GM21528 (cell line): ENCODE data around the gene MRPS7.

ENCODE experiments used
- ATAC-seq: cut with Tn5 transposase; IDR thresholded peaks from one replicate; pipeline ENCODE4 v1.9.1; 2021; ENCODE audit warnings: mild to moderate bottlenecking, moderate library complexity; ENCODE audit not compliant: unreplicated experiment, low FRiP score

Gene MRPS7

DNA sequence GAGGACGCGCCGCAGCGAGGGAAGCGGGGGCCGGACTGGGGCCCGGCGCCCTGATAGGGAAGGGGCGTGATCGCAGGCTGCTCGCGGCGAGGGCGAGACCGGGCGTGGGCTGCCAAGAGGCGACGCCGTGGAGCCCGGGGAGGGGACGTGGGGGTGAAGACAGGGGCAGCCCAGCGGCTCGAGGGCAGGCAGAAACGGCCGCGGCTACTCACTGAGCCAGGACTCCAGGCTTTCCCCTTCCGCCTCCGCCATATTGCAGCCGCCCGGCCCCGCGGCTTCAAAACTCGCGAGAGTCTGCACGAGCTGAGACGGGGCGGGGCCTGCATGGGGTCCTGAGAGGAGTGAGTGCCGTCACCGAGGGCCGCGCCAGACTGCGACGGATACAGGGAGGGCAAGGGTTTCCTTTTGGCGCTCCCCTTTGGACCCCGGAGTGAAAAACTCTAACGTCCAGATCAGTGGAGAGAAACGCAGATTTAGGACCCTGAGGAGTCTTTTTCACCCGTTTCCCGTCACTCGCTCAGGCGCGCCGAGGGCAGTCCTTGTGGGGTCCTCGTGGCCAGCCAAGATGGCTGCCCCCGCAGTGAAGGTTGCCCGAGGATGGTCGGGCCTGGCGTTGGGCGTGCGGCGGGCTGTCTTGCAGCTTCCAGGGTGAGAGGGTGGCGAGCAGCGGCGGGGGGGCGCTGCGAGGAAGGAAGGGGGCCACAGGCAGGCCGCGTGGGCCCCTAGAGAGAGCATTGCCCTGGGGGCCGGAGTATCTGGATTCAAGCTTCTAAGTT lies at the start of gene MRPS7, which contains the start of gene GGA3:
Gene MRPS7 (plus strand): TSS at position 544 of the 776 bp plus-strand sequence. CDS start 22 bp downstream, at position 566.
Gene GGA3 (minus strand): TSS at position 271 of the 776 bp plus-strand sequence. CDS start 19 bp downstream, at position 252.
- peak; percentile 86 for ATAC-seq

DNA sequence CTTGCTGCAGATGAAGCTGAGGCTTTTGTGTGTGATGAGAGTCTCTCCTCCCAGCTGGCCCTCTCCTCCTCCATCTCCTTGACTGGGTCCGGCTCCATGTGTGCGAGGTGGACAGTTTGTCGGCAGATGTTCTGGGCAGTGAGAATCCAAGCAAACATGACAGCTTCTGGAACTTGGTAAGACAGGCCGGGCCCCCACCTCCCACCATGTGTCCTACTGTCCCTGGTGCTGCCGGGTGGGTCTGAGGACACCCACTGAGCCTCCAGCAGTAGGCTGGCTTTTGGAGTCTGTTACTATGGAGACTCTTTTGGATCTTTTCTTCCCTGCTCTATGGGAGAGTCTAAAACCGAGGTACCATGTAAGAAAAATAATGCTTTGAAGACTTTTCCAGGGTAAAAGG lies 43.5 kb upstream of the MRPS7 start:
- ATAC-seq = no peak

DNA sequence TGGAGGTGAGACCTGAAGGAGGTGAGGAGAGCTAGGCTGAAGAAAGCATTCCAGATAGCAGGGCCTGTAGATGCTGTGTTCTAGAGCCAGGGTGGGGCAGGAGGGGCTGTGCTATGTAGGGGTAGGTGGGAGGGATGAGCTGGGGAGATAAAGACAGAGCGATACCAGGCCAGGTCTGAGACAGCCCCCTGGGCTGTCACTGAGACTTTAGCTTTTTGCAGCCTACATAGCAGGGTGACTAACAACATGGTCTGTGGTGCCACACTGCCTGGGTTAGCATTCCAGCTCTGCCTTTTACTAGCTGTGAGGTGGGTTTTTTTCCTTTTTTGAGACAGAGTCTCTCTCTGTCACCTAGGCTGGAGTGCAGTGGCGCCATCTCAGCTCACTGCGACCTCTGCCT lies 41.9 kb upstream of the MRPS7 start:
- ATAC-seq = no peak

DNA sequence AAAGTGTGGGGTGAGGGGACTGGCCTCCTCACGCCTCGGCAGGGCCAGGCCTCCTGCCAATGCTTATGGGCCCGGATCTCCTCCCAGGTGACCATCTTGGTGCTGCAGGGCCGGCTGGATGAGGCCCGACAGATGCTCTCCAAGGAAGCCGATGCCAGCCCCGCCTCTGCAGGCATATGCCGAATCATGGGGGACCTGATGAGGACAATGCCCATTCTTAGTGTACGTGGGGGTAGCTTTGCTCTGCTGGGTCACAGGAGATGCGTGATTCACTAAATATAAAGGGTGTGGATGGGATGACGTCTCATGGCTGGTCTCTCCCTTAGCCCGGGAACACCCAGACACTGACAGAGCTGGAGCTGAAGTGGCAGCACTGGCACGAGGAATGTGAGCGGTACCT lies 36.7 kb upstream of the MRPS7 start:
- ATAC-seq = no peak

DNA sequence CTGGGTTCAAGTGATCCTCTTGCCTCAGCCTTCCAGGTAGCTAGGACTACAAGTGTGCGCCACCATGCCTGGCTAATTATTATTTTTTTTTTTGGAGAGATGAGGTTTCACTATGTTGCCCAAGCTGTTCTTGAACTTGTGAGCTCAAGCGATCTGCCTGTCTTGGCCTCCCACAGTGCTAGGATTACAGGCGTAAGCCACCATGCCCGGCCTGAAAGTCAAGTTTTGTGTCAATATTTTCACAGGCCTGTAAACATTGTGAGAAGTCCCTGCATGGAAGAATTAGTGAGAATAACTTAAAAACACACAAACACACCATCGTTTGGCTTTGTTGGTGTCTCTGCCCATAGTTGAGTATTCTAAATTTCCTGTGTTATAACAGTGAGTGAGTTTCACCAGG lies 34.0 kb upstream of the MRPS7 start:
- ATAC-seq = no peak

DNA sequence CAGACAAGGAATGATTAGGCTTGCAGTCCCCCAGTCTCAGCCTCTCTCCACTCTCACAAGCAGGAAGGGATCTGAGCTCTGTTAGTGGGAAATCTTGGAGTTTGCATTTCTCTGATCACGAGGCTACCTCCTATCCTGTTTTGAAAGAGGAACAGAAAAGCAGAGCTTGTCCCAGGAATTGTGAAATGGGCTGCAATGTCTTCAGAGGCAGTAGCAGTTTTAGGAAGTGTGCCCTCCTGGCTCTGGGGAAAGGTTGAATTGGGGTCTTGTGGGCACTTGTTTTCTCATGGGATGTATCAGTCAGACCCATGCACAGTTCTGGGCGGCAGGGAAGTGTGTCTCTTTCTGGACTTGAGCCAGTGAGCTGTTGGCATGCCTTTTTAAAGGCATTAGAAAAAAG lies 33.4 kb upstream of the MRPS7 start:
- ATAC-seq = no peak

DNA sequence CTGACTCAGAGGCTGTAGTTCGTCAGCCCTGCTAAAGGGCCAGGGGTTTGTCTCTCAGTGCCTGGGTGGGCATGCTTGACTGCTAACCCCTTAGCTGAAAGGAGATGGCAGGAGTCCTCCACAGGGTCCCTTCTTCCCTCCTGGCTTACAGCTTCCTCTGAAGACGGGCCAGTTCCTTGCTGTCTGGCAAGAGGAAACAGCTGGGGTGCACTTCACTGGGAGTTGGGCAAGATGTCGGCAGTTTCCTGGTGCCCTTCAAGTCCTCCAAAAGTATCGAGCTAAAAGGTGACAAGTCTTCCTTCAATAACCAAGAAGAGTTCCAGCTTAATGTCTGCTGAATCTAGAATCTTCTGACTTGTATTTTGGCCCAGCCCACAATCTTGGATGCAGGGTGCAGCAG lies 32.8 kb upstream of the MRPS7 start:
- no peak for ATAC-seq

DNA sequence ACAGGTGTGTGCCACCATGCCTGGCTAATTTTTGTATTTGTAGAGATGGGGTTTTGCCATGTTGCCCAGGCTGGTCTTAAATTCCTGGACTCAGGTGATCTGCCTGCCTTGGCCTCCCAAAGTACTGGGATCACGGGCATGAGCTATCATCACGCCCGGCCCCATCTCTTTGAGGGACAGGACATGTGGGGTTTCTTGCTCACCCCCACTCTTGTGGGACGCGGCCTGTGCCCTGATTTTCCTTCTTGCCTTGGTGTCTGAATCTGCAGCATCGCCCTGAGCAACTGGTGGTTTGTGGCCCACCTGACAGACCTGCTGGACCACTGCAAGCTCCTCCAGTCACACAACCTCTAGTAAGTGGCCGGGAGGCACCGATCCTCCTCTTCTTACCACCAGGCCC lies 30.6 kb upstream of the MRPS7 start:
- ATAC-seq = no peak

DNA sequence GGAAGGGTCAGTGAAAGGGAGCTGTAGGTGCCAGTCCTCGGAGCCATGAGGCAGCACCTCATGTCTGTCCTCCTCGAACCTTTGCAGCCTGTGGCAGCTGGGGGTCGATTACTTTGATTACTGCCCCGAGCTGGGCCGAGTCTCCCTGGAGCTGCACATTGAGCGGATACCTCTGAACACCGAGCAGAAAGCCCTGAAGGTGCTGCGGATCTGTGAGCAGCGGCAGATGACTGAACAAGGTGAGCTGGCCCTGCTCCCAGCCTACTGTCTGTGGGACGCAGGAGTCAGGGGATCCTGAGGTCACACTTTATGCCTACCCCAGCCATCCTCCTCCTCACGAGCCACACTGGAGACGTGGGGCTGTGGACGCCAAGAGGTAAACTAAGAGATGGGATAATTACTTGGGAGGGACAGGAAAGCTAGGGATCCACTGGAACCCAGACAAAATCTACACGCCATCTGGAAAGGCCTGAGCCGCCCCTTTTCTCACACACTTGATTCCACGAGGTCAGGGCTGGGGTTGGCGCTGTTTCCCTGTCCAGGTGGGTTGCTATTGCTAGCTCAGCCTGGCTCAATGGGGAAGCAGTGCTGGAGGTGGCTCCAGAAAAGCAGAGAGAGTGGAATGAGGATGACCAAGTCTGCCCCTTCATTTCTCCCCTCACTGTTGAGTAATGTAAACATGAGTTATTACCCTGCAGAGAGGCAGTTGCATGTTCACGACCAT lies 29.8 kb upstream of the MRPS7 start:
- ATAC-seq = no peak

DNA sequence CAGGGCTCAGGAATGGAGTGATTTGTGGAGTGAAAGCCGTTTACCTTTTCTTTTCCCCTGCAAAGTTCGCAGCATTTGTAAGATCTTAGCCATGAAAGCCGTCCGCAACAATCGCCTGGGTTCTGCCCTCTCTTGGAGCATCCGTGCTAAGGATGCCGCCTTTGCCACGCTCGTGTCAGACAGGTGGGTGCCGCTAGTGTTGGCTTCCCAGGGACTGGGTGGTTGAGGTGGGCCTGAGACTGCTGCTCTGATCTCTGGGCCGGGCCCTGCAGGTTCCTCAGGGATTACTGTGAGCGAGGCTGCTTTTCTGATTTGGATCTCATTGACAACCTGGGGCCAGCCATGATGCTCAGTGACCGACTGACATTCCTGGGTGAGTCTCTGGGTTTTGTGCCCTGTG lies 28.9 kb upstream of the MRPS7 start:
- ATAC-seq = no peak

DNA sequence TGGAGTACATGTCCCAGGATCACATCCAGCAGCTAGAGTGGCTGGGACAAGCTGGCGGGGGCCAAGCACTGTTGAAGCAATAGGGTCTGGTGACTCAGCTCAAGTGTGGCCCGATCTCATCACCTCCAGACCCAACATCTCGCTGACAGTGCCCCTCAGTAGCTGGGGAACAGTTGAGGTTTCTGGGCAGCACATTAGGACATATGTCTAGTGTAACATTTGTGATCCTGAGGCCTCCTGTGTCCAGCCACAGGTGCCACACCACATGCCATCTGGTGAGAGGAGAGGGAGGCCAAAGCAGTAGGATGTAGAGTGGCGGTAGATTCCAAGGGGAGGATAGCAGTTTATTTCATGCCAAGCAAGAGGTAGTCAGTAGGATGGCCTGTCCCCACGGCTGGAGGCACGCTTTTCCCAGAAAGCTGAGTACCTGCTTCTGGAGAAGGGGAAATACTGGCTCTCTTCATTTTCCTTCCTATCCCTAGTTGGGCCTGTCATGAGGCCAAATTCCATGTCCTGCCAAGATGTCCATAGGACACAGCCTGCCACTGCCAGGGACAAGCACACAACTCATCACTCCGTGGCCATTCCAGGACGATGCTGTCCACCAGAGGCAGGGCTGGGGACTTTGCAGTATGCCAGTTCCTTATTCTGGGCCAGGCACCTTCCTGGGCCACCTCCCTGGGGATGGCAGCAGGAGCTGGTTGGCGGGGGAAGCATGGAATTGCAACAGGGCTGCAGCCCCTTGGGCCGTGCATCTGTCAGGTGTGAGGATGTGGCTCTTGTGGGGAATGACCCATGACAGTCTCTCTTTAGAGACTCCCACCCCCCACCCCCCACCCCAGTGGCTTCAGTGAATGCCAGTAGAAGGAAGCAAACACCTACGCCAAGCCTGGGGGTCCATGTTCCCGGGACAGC lies 24.3 kb upstream of the MRPS7 start:
- ATAC-seq = no peak

DNA sequence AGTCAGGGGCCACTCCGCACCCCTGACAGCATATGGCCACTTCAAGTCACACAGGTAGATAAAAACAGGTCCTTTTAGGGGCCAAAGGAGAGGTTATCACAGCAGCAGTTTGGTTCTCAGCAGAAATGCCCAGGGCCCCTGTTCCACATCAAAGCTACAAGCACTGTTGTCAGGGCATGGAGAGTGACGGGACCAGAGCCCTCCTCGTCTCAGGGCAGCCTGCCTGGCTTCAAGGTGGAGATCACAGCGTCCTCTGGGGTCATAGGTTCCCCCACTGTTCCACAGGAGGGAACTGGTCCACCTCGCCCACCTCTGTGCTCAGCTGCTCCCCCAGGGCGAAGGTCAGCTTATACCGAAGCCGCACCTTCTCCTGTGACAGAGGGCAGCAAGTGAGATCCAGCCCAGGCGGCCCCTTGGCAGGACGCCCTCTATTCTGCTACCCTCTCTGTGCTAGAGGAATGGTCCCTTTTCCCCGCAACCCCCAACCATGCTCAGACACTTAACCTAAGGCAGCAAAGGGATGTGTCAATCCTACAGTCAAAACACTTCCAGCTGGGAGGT lies 23.6 kb upstream of the MRPS7 start:
- ATAC-seq = no peak

DNA sequence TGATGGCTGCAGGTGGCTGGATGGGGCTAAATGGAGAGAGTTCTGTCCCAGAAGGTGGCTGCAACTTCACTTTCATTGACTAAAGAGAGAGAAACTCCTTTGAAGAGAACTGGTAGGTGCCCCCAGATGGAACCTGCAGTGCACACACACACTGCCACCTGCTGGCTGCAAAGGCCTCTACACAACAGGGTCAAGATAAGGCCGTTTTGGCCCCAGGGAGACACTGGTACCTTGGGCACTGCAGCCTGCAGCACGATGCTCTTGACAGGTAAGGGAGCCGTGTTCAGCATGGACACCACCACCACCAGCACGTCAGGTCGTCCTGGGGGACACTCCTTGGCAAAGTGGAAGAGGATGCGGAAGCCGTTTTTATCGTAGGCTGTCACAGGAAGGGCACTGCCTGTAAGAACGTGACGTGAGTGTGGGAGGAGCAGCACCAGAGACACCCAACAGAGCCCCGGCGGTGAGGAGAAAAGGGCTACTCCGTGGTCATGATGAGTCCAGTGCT lies 22.9 kb upstream of the MRPS7 start:
- no peak for ATAC-seq

DNA sequence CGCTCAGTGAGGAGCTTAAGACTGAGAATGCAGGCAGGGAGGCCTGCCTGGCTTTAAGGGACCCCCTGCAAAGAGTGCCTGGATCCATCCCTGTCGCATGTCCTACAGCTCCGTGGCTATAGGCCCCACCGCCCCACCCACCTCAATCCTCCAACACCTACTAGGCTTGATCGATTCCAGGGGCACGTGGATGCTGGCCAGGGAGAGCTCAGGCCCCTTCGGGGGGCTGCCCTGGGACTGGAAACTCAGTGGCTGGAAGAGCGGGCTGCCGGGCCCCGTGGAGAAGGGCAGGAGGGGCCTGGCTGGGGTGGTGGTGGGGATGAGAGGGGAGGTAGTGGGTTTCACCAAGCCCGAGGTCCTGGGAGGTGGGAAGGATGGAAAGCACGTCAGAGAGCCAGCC lies 22.5 kb upstream of the MRPS7 start:
- ATAC-seq = no peak

DNA sequence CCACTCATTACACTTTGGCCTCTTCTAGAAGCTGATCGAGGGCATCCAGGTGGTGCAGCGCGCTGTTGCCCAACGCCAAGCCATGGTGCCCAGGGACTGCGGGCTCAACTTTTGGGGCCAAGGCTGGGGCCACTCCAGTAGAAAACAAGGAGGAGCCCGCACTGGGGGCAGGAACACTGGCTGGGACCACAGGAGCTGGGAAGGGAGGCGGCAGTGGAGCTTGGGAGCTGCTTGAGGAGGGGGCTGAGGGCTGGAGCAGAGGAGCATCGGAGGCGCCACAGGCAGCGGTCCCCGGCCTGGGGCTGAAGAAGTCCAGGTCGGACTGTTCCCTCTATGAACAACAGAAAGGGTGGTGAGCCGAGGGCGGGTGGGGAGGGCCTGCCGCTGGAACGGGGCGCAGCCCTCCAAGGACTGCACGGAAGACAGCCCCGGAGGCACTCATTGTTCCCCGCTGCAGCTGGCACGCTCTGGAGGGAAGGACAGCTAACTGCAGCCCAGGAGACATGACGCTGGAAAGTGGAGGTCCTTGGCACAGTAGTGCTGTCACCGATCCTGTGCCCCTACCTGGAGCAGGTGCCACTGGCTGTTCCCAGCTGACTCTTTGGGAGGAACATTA lies 21.8 kb upstream of the MRPS7 start:
- no peak for ATAC-seq

DNA sequence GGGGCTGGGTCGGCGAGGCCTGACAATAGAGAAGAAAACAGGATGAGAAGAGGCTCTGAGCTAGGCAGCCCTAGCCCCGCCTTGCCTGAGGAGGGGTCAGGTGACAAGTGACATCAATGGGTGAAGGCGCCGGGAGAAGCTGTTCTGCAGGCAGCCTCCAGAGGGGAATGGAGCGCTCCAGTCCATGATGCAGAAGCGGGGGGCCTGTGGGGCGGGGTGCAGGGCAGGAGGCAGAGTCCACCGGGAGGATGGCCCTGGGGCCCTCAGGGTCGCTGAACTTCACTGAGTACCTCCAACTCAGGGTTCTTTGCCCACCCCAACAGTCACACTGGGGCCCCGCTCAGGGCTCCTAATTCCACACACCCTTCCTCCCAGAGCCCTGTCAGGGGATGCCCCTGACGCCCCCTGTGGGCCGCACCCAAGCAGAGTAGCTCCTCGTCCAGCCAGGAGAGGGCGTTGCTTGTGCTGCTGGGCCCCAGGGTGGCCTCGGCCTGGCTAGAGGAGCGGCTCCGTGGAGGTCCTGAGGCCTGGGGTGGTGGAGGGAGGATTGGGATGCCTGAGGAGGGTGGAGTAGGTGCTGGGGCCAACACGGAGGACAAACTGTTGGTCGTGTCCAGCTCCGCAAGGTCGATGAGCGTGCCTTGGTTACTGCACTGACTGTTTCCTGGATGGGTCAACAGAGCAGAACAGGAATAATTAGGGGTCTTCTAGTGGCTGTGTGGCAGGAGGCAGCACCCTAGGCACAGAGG lies 21.1 kb upstream of the MRPS7 start:
- no peak for ATAC-seq

DNA sequence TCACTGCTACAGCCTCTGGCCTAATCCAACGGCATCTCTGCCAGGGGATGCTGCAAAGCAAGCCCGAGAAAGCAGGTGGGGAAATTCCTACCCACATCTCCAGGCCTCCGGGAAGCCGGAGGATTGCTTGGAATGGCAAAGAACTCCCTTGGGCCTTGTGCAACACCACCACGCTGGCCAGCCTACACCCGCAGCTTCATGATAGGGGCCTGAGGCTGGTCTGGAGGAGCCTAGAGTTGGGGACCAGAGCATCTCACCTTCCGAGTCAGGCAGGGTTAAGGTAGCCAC lies 20.6 kb upstream of the MRPS7 start:
- no peak for ATAC-seq

DNA sequence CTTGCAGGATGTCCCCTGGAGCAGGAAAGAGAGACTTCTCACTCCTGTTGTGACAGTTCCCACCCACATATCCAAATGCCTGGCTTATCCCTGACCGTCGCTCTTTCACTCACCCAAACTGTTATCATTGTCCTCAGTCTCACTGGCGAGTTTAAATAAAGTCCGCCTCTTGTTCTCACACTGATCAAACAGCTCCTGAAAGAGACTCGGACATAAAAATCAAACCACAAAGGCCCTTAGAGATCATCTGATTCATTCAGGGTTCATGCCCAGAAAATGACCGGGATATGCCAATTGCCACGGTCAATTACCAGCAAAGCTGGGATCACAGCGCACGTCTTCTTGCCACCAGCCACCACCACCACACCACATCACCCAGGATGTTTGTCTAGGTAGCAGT lies 20.2 kb upstream of the MRPS7 start:
- no peak for ATAC-seq

DNA sequence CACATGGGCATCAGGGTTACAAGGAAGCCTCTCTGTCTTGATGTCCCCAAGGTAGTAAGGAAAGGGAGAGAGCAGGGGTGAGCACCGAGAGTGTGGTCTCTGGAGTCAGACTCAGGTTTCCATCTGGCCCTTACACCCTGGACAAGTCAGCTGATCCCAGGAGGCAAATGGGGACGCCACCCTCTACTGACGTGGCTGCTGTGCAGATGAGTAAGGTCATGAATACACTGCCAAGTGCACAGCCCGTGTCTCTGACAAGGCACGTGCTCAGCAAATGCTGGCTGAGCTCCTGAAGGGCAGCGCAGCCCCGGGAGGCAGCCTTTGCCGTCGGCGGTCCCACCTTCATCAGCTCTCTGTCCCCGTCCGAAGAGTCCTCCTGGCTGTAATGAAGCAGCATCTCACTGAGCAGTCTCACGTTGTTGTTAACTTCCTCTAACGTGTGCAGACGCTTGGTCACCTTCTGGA lies 19.7 kb upstream of the MRPS7 start:
- ATAC-seq = no peak
